Endothelial cell of umbilical vein (primary cell): Measurements from ENCODE around the gene ELMO1. TPM values are rescaled to one million over a fixed set of nuclear protein-coding genes. Genes with fewer than 3 reads are reported as not detected.

ENCODE experiments used
- BruUV-seq: library from RNA; stranded (reverse); fragments of 400-500 nt; replicated peaks from 2 replicates; lab custom pipeline; 2021; lab: Mats Ljungman, UMichigan
- CTCF ChIA-PET: fragments of 300-600, 350-600 bp; sonication (Branson Sonifier 250); formaldehyde crosslinking; loops from one replicate; lab custom pipeline; 2021; ENCODE audit warnings: antibody characterized with exemption, inconsistent platforms; lab: Charles Lee
- POLR2A ChIA-PET: fragments of 300-600, 350-600 bp; sonication (Branson Sonifier 250); formaldehyde crosslinking; loops from one replicate; lab custom pipeline; 2021; ENCODE audit warnings: antibody characterized with exemption, inconsistent platforms; lab: Charles Lee
- DNase-seq: peaks from one replicate; pipeline ENCODE4 v3.0.0-alpha.2; 2011; ENCODE audit warnings: low read depth, low spot score
- FAIRE-seq: peaks from 2 replicates; lab custom pipeline; 2011; peaks lifted over from hg19 to GRCh38; lab: Jason Lieb, UNC
- H2AFZ ChIP-seq: 2 replicates; pipeline ENCODE4 v1.6.0; 2012; ENCODE audit warnings: low read depth, low read length, control low read depth, inconsistent platforms
- H3K27ac ChIP-seq: 2 replicates; pipeline ENCODE4 v1.5.1; 2011; ENCODE audit warnings: low read depth, mild to moderate bottlenecking, control low read depth, low read length, moderate library complexity; ENCODE audit not compliant: insufficient read depth
- H3K27me3 ChIP-seq, 2 experiments: 2 replicates each; pipeline versions ENCODE4 v1.6.0 to v1.6.1; 2011; ENCODE audit warnings: low read length in 2 of 2, mixed read lengths in 1 of 2; ENCODE audit not compliant: control insufficient read depth in 2 of 2, insufficient read depth in 2 of 2
- H3K36me3 ChIP-seq, 2 experiments: 2 replicates in 1 of 2; 3 replicates in 1 of 2; pipeline ENCODE4 v1.5.1; 2011; ENCODE audit warnings: low read length in 2 of 2, mild to moderate bottlenecking in 1 of 2, moderate library complexity in 1 of 2; ENCODE audit not compliant: control insufficient read depth in 2 of 2, insufficient read depth in 2 of 2; ENCODE audit errors: extremely low read depth in 1 of 2
- H3K4me1 ChIP-seq: 3 replicates; pipeline ENCODE4 v1.5.1; 2011; ENCODE audit warnings: mild to moderate bottlenecking, low read length; ENCODE audit not compliant: control insufficient read depth, insufficient read depth; ENCODE audit errors: extremely low read depth
- H3K4me2 ChIP-seq: 2 replicates; pipeline ENCODE4 v1.6.1; 2011; ENCODE audit warnings: low read length, control low read depth, mixed read lengths; ENCODE audit not compliant: insufficient read depth
- H3K4me3 ChIP-seq, 3 experiments: fragments of 200-600 bp in 1 of 3; sonication (generic), shearing (Covaris generic) in 1 of 3; replicated peaks in 1 of 3; 2 replicates each; pipeline ENCODE4 v1.5.1; 2011 to 2016; ENCODE audit warnings: control low read depth in 3 of 3, low read length in 3 of 3, mild to moderate bottlenecking in 2 of 3, inconsistent platforms in 1 of 3, low read depth in 1 of 3, moderate library complexity in 1 of 3; ENCODE audit not compliant: insufficient read depth in 1 of 3
- H3K79me2 ChIP-seq: 2 replicates; pipeline ENCODE4 v1.6.0; 2012; ENCODE audit warnings: low read length, inconsistent platforms; ENCODE audit not compliant: control insufficient read depth, insufficient read depth
- H3K9ac ChIP-seq: replicated peaks from 2 replicates; pipeline ENCODE3; 2011; ENCODE audit warnings: low read length, control low read depth; ENCODE audit not compliant: insufficient read depth; ENCODE audit errors: extremely low read depth
- H3K9me1 ChIP-seq: replicated peaks from 3 replicates; pipeline ENCODE4 v1.6.0; 2011; ENCODE audit warnings: mild to moderate bottlenecking, low read length; ENCODE audit not compliant: control insufficient read depth, insufficient read depth; ENCODE audit errors: extremely low read depth
- H3K9me3 ChIP-seq: replicated peaks from 2 replicates; pipeline ENCODE4 v1.5.1; 2012; ENCODE audit warnings: low read length, inconsistent platforms; ENCODE audit not compliant: control insufficient read depth, insufficient read depth
- H4K20me1 ChIP-seq: replicated peaks from 2 replicates; pipeline ENCODE3; 2011; ENCODE audit warnings: mild to moderate bottlenecking, low read length; ENCODE audit not compliant: control insufficient read depth, insufficient read depth; ENCODE audit errors: extremely low read depth
- CTCF ChIP-seq, 2 donors: IDR thresholded peaks; 1 replicate in 1 of 2; 2 replicates in 1 of 2; pipeline ENCODE4 v1.5.1; 2011; ENCODE audit warnings: low read length in 2 of 2, mild to moderate bottlenecking in 2 of 2, moderate library complexity in 2 of 2, control low read depth in 1 of 2, inconsistent platforms in 1 of 2, low read depth in 1 of 2; ENCODE audit not compliant: insufficient read depth in 1 of 2; ENCODE audit errors: extremely low read depth in 1 of 2
- EZH2 ChIP-seq: IDR thresholded peaks from 2 replicates; pipeline ENCODE4 v1.6.1; 2012; ENCODE audit warnings: borderline replicate concordance, low read depth, mild to moderate bottlenecking, moderate library complexity, low read length, inconsistent platforms; ENCODE audit not compliant: severe bottlenecking
- FOS ChIP-seq: IDR thresholded peaks from 2 replicates; pipeline ENCODE4 v1.6.1; 2011; ENCODE audit warnings: mild to moderate bottlenecking, low read length, moderate library complexity, borderline replicate concordance; ENCODE audit not compliant: insufficient read depth
- GATA2 ChIP-seq: IDR thresholded peaks from 2 replicates; pipeline ENCODE4 v1.7.0; 2011; ENCODE audit warnings: low read depth, mild to moderate bottlenecking, moderate library complexity, mixed read lengths, low read length; ENCODE audit not compliant: insufficient read length, insufficient read depth
- JUN ChIP-seq: IDR thresholded peaks from 2 replicates; pipeline ENCODE4 v1.6.1; 2011; ENCODE audit warnings: borderline replicate concordance, low read depth; ENCODE audit not compliant: insufficient read length, insufficient read depth
- MAX ChIP-seq: IDR thresholded peaks from 2 replicates; pipeline ENCODE4 v1.6.1; 2011; ENCODE audit not compliant: insufficient read depth, insufficient read length
- MYC ChIP-seq: IDR thresholded peaks from one replicate; pipeline ENCODE4 v1.6.1; 2011; ENCODE audit warnings: mild to moderate bottlenecking, low read depth, low read length
- POLR2A ChIP-seq: IDR thresholded peaks from 2 replicates; pipeline ENCODE4 v1.6.1; 2012; ENCODE audit warnings: low read depth, mild to moderate bottlenecking, control low read depth, low read length
- POLR2AphosphoS5 ChIP-seq: IDR thresholded peaks from 2 replicates; pipeline ENCODE4 v1.6.1; 2012; ENCODE audit warnings: low read depth, mild to moderate bottlenecking, control low read depth, low read length, moderate library complexity; ENCODE audit not compliant: insufficient read depth
- dilution Hi-C: fragments of 300-500 bp; cut with MboI; formaldehyde crosslinking; loops from one replicate; pipeline ENCODE4 v1.15.0; 2019; ENCODE audit warnings: low sequenced_read_pairs; ENCODE audit not compliant: extremely low pct_ligation_motif_present
- intact Hi-C: fragments of 100-400 bp; cut with micrococcal nuclease; formaldehyde crosslinking; loops from one replicate; pipeline ENCODE4 v1.10.0; 2022
- polyA plus RNA-seq, 4 experiments: library from polyadenylated mRNA; depleted of rRNA in 3 of 4; stranded (reverse) in 3 of 4; unstranded in 1 of 4; fragments of >200 nt; gene quantifications; 2 replicates each; pipeline versions ENCODE4 v1.2.1 to v1.2.3, GENCODE V29; 2011 to 2012; ENCODE audit warnings: missing spikeins in 1 of 4
- total RNA-seq: library from RNA; stranded (reverse); gene quantifications from 2 replicates; pipeline ENCODE4 v1.2.3, GENCODE V29; 2021

The ELMO1 gene
- total and polyA plus RNA-seq, 2 donors (not counting 3 experiments of a cell fraction or from before 2014, with no cell fraction given): 17.0 to 30.6 TPM

GRCh38 chr7:37037286-37037685 lies 411.4 kb downstream of the ELMO1 start:
- no peaks in the 10 kb centered on the region for H3K27me3 ChIP-seq
- dilution Hi-C loops: no loop called here
- H3K4me1 ChIP-seq: peaks cover 27% of the 10 kb centered on the region
- FAIRE-seq: no peak
- peak; percentile 46 for DNase-seq
- H3K9ac ChIP-seq: no peak overlapping the region
- ChIA-PET CTCF (interaction anchor here (1.2 to 1.9 kb wide), 2 partner anchors 70 to 145 kb away, joined by 4 to 5 read pairs; no protein-coding TSS in a partner anchor), POLR2A (no interaction called here)
- H3K27ac ChIP-seq: no peak overlapping the region
- no TSS peak for BruUV-seq
- intact Hi-C loops: loop anchor here (10.0 kb wide), 1 partner anchor 408 kb away; the partner anchor contains the start of gene ELMO1
- no peak overlapping the region for H2AFZ ChIP-seq
- TF ChIP-seq FOS (no peak), JUN (no peak), CTCF (IDR thresholded peaks at IDR 0.05; ENCODE audit: extremely low read depth in 1 of 2, insufficient read depth in 1 of 2, low read depth in 1 of 2, low read length in 2 of 2) (no peak), MAX (no peak), POLR2AphosphoS5 (no peak), EZH2 (no peak), POLR2A (no peak), GATA2 (no peak), MYC (no peak)
- no peaks in the 10 kb centered on the region for H3K9me3 ChIP-seq
- no peaks in the 10 kb centered on the region for H3K9me1 ChIP-seq
- no peaks in the 10 kb centered on the region for H4K20me1 ChIP-seq
- peak overlapping the region; percentile 42 for H3K4me2 ChIP-seq
- H3K4me3 ChIP-seq: no peak overlapping the region
- H3K79me2 ChIP-seq: no peaks in the 10 kb centered on the region
- H3K36me3 ChIP-seq: no peaks in the 10 kb centered on the region
